GM10248 (cell line): ENCODE data around the gene SART3.

Source experiments
- CTCF ChIA-PET: fragments of 300-600 bp; sonication (Branson Sonifier 250); formaldehyde crosslinking; extraction: SDS; loops from one replicate; lab custom pipeline; 2021; ENCODE audit warnings: antibody characterized with exemption; lab: Yijun Ruan, JAX
- POLR2A ChIA-PET: fragments of 350-650 bp; sonication (Branson Sonifier 250); formaldehyde crosslinking; extraction: SDS; loops from one replicate; lab custom pipeline; 2020; ENCODE audit warnings: antibody characterized with exemption; lab: Yijun Ruan, JAX
- DNase-seq: peaks from one replicate; pipeline ENCODE4 v3.0.0; 2012; ENCODE audit errors: extremely low spot score
- CTCF ChIP-seq: IDR thresholded peaks from 2 replicates; pipeline ENCODE4 v1.5.1; 2012; ENCODE audit warnings: mild to moderate bottlenecking, low read depth; ENCODE audit errors: extremely low read depth, missing control alignments, control extremely low read depth

Gene SART3

GRCh38 chr12:108526482-108527165 is 34.3 kb downstream of the SART3 start:
- ChIA-PET CTCF (no interaction called here), POLR2A (no interaction called here)
- DNase-seq: no peak
- TF ChIP-seq CTCF: no peak

DNA sequence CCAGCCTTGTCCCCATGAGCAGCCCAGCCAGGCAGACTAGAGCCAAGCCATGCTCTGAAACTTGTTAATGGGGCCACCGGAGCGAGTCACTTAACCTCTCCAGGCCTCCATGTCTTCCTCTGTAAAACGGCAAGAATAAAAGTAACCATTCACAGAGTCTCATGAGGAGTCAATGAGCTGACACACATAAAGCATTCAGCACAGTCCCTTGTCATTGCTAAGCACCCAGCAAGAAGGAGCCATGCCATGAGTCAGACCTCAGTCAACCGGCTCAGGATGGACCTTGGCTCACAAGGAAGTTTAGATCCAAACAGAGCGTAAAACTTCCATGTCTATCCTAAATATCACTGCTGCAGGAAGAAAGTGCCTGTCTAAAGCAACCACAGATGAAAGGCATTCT is 35.3 kb downstream of the SART3 start:
- POLR2A ChIA-PET: no interaction called here
- DNase-seq: no peak
- CTCF ChIA-PET: no interaction called here
- TF ChIP-seq CTCF: no peak

- POLR2A ChIA-PET: no interaction called here
- DNase-seq: no peak
- CTCF ChIA-PET: interaction anchor here (1.3 to 2.3 kb wide), 2 partner anchors 11 to 41 kb away, joined by 3 to 8 read pairs; no protein-coding TSS in a partner anchor
- no peak for TF ChIP-seq CTCF
Measured at GRCh38 chr12:108523365-108523764, 37.6 kb downstream of the SART3 start.

DNA sequence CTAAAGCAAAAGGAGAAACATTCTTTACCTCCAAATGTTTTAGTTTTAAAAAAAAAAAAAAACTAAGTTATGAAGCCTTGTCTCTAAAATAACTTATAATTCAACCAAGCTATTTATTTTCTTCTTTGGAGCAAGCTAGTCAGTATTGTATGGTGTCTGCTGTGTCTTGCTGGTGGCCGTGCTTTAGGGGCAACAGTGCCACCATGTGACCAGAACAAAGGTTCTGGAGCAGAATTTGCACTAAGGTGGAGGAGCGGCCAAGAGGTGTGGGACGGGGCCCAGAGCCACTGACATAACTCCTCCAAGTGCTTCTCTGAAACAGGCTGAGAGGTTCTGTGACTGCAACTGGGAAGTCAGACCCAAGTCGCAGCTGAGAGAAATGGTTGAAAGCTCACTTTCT is 41.4 kb downstream of the SART3 start:
- CTCF ChIA-PET: interaction anchor here (0.8 kb wide), 1 partner anchor 12 kb away, joined by 4 read pairs; no protein-coding TSS in a partner anchor
- no peak for DNase-seq
- POLR2A ChIA-PET: no interaction called here
- peak; percentile 21 for TF ChIP-seq CTCF

- no peak for TF ChIP-seq CTCF
- DNase-seq: no peak
- CTCF ChIA-PET: interaction anchor here (0.7 kb wide), 1 partner anchor 99 kb away, joined by 3 read pairs; no protein-coding TSS in a partner anchor
- POLR2A ChIA-PET: no interaction called here
Measured at GRCh38 chr12:108518716-108519496, 42.1 kb downstream of the SART3 start.

DNA sequence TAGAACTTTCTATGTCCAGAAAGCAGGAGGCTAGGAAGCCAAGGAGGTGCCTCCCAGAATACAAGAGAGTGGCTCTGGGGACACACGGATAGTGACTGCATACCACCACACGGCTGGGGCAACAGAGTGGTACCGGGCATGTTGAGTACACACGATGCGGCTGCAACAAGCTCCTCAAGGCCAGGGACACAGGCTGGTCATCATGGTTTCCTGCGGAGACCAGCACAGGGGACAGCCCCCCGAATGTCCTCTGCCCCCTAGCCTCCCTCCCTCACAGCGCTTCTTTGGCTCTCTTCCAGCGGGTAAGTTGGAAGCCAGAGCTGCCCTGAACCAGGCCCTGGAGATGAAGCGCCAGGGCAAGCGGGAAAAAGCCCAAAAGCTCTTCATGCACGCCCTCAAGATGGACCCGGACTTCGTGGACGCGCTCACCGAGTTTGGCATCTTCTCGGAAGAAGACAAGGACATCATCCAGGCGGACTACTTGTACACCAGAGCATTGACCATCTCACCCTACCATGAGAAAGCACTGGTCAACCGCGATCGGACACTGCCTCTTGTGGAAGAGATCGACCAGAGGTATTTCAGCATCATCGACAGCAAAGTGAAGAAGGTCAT is 42.8 kb downstream of the SART3 start:
- POLR2A ChIA-PET: no interaction called here
- TF ChIP-seq CTCF: no peak
- no peak for DNase-seq
- CTCF ChIA-PET: interaction anchor here (0.7 kb wide), 1 partner anchor 100 kb away, joined by 3 read pairs; no protein-coding TSS in a partner anchor
